H9 (cell line): ENCODE measurements around the gene DBR1. TPM values are rescaled to one million over a fixed set of nuclear protein-coding genes. Genes with fewer than 3 reads are reported as not detected.

Source experiments
- DNase-seq: peaks from one replicate; pipeline ENCODE4 v3.0.0-alpha.2; 2017
- H2AFZ ChIP-seq: one replicate; pipeline ENCODE4 v1.6.1; 2013; ENCODE audit warnings: mild to moderate bottlenecking, low read length, control low read depth, moderate library complexity
- H2AK5ac ChIP-seq: 2 replicates; pipeline ENCODE4 v1.6.1; 2013; ENCODE audit warnings: low read length, control low read depth, mixed read lengths; ENCODE audit not compliant: insufficient read length
- H2BK120ac ChIP-seq: one replicate; pipeline ENCODE4 v1.6.1; 2013; ENCODE audit warnings: low read depth, mild to moderate bottlenecking, low read length, control low read depth, inconsistent platforms; ENCODE audit not compliant: poor library complexity, severe bottlenecking
- H2BK12ac ChIP-seq: 2 replicates; pipeline ENCODE4 v1.6.1; 2013; ENCODE audit warnings: low read length, control low read depth, mixed read lengths, low read depth; ENCODE audit not compliant: insufficient read length
- H2BK15ac ChIP-seq: 2 replicates; pipeline ENCODE4 v1.6.1; 2013; ENCODE audit warnings: low read depth, low read length, control low read depth
- H2BK20ac ChIP-seq: one replicate; pipeline ENCODE4 v1.6.1; 2013; ENCODE audit warnings: low read depth, mild to moderate bottlenecking, low read length, control low read depth, inconsistent platforms; ENCODE audit not compliant: poor library complexity, severe bottlenecking
- H2BK5ac ChIP-seq: 2 replicates; pipeline ENCODE4 v1.6.1; 2013; ENCODE audit warnings: low read length, control low read depth, mixed read lengths; ENCODE audit not compliant: insufficient read length
- H3K14ac ChIP-seq: 2 replicates; pipeline ENCODE4 v1.6.1; 2013; ENCODE audit warnings: low read length, control low read depth; ENCODE audit not compliant: insufficient read depth
- H3K18ac ChIP-seq: 2 replicates; pipeline ENCODE4 v1.6.1; 2013; ENCODE audit warnings: low read depth, mild to moderate bottlenecking, mixed read lengths, low read length, control low read depth; ENCODE audit not compliant: insufficient read length
- H3K23ac ChIP-seq: 2 replicates; pipeline ENCODE4 v1.6.1; 2013; ENCODE audit warnings: low read length, control low read depth, mixed read lengths, low read depth; ENCODE audit not compliant: insufficient read length
- H3K23me2 ChIP-seq: 2 replicates; pipeline ENCODE4 v1.6.1; 2013; ENCODE audit warnings: low read depth, mild to moderate bottlenecking, mixed read lengths, low read length, control low read depth; ENCODE audit not compliant: insufficient read length, poor library complexity, severe bottlenecking
- H3K27ac ChIP-seq: 2 replicates; pipeline ENCODE4 v1.5.1; 2013; ENCODE audit warnings: low read length, control low read depth, mixed read lengths, low read depth; ENCODE audit not compliant: insufficient read length
- H3K27me3 ChIP-seq: 2 replicates; pipeline ENCODE4 v1.6.1; 2013; ENCODE audit warnings: low read length, control low read depth, inconsistent platforms; ENCODE audit not compliant: insufficient read depth
- H3K4ac ChIP-seq: 2 replicates; pipeline ENCODE4 v1.6.1; 2013; ENCODE audit warnings: low read depth, mild to moderate bottlenecking, control low read depth, inconsistent platforms, low read length, moderate library complexity
- H3K4me1 ChIP-seq: 2 replicates; pipeline ENCODE4 v1.6.1; 2013; ENCODE audit warnings: low read length, control low read depth, inconsistent platforms; ENCODE audit not compliant: insufficient read depth
- H3K4me2 ChIP-seq: 2 replicates; pipeline ENCODE4 v1.6.1; 2013; ENCODE audit warnings: low read length, control low read depth, mixed read lengths; ENCODE audit not compliant: insufficient read length, insufficient read depth
- H3K56ac ChIP-seq: 2 replicates; pipeline ENCODE4 v1.6.1; 2013; ENCODE audit warnings: low read depth, mild to moderate bottlenecking, mixed read lengths, low read length, control low read depth; ENCODE audit not compliant: insufficient read length
- H3K79me1 ChIP-seq: 2 replicates; pipeline ENCODE4 v1.6.1; 2013; ENCODE audit warnings: low read depth, mild to moderate bottlenecking, moderate library complexity, low read length, control low read depth, inconsistent platforms; ENCODE audit not compliant: insufficient read depth, poor library complexity, severe bottlenecking
- H3K79me2 ChIP-seq: 2 replicates; pipeline ENCODE4 v1.6.1; 2013; ENCODE audit warnings: low read length, control low read depth, inconsistent platforms; ENCODE audit not compliant: insufficient read depth
- H3K9ac ChIP-seq: 2 replicates; pipeline ENCODE4 v1.6.1; 2013; ENCODE audit warnings: low read length, control low read depth, mixed read lengths; ENCODE audit not compliant: insufficient read length; ENCODE audit errors: extremely low read depth
- H3K9me3 ChIP-seq: one replicate; pipeline ENCODE4 v1.6.1; 2013; ENCODE audit warnings: low read depth, low read length, inconsistent platforms; ENCODE audit not compliant: control insufficient read depth
- H3T11ph ChIP-seq: one replicate; pipeline ENCODE4 v1.6.1; 2013; ENCODE audit warnings: mild to moderate bottlenecking, low read length, control low read depth, inconsistent platforms
- H4K20me1 ChIP-seq: one replicate; pipeline ENCODE4 v1.6.1; 2013; ENCODE audit not compliant: control insufficient read depth, insufficient read length, insufficient read depth
- H4K5ac ChIP-seq: 2 replicates; pipeline ENCODE4 v1.6.1; 2013; ENCODE audit warnings: low read depth, mild to moderate bottlenecking, mixed read lengths, low read length, control low read depth; ENCODE audit not compliant: insufficient read length
- H4K8ac ChIP-seq: replicated peaks from 2 replicates; pipeline ENCODE4 v1.6.1; 2013; ENCODE audit warnings: low read length, control low read depth, mixed read lengths, low read depth; ENCODE audit not compliant: insufficient read length
- H4K91ac ChIP-seq: 2 replicates; pipeline ENCODE4 v1.6.1; 2013; ENCODE audit warnings: low read depth, mild to moderate bottlenecking, moderate library complexity, mixed read lengths, low read length, control low read depth; ENCODE audit not compliant: insufficient read length
- H3K27ac Mint-ChIP-seq, 3 experiments: 2 replicates in 2 of 3; 3 replicates in 1 of 3; pipeline ENCODE4 v1.8.0; 2020 to 2021; ENCODE audit warnings: mixed read lengths in 3 of 3, mild to moderate bottlenecking in 1 of 3, moderate library complexity in 1 of 3
- H3K27me3 Mint-ChIP-seq: 2 replicates; pipeline ENCODE4 v1.8.0; 2021; ENCODE audit warnings: low read depth, mild to moderate bottlenecking, moderate library complexity, mixed read lengths
- H3K36me3 Mint-ChIP-seq, 3 experiments: 2 replicates in 2 of 3; 3 replicates in 1 of 3; pipeline ENCODE4 v1.8.0; 2020 to 2021; ENCODE audit warnings: low read depth in 3 of 3, mixed read lengths in 3 of 3; ENCODE audit not compliant: insufficient read depth in 1 of 3
- H3K4me1 Mint-ChIP-seq, 2 experiments: 2 replicates each; pipeline ENCODE4 v1.8.0; 2020; ENCODE audit warnings: mixed read lengths in 2 of 2
- H3K4me3 Mint-ChIP-seq, 2 experiments: 2 replicates in 1 of 2; 3 replicates in 1 of 2; pipeline ENCODE4 v1.8.0; 2020 to 2021; ENCODE audit warnings: mild to moderate bottlenecking in 2 of 2, mixed read lengths in 2 of 2, moderate library complexity in 1 of 2
- H3K9me3 Mint-ChIP-seq, 2 experiments: 2 replicates in 1 of 2; 3 replicates in 1 of 2; pipeline ENCODE4 v1.8.0; 2020; ENCODE audit warnings: mild to moderate bottlenecking in 2 of 2, mixed read lengths in 2 of 2, moderate library complexity in 1 of 2
- CTCF ChIP-seq: fragments of 200-600 bp; sonication (generic); conservative IDR thresholded peaks from 3 replicates; pipeline ENCODE4 v1.8.0; 2021; ENCODE audit warnings: antibody characterized with exemption, mild to moderate bottlenecking
- WGBS: extraction: QIAGEN DNeasy Blood & Tissue Kit; methylation state at CpG from one replicate; pipeline ENCODE4 v1.1.7; 2013; ENCODE audit warnings: missing lambda C conversion rate, low lambda C conversion rate, mixed read lengths; ENCODE audit not compliant: insufficient read length; ENCODE audit errors: extremely low coverage; 5-methylcytosine and 5-hydroxymethylcytosine counted together
- total RNA-seq: library from RNA; stranded (reverse); gene quantifications from 2 replicates; pipeline ENCODE4 v1.2.1, GENCODE V29; 2021

The DBR1 gene
- total RNA-seq, 1 experiment from 2014 or later, result 21.6 TPM

- H3K14ac ChIP-seq, result no peak overlapping the region
- H3K9me3 ChIP-seq, result no peaks in the 10 kb centered on the region
- Mint-ChIP-seq H3K9me3 (no peaks in the 10 kb centered on the region), H3K4me1 (no peaks in the 10 kb centered on the region), H3K4me3 (no peak overlapping the region), H3K27ac (no peak overlapping the region), H3K36me3 (peaks cover 23 to 82% (median 54%) of the 10 kb centered on the region in 3 experiments), H3K27me3 (no peaks in the 10 kb centered on the region)
- no peak overlapping the region for H2BK12ac ChIP-seq
- no peak overlapping the region for H3K4me2 ChIP-seq
- no peak overlapping the region for H3K23ac ChIP-seq
- H3K27me3 ChIP-seq, result no peaks in the 10 kb centered on the region
- no CpG with 5 or more reads among the region's 2 CpGs for WGBS
- H4K5ac ChIP-seq, result no peak overlapping the region
- no peak for TF ChIP-seq CTCF
- H3K18ac ChIP-seq, result no peak overlapping the region
- H3K23me2 ChIP-seq, result no peaks in the 10 kb centered on the region
- H3K56ac ChIP-seq, result no peak overlapping the region
- no peak overlapping the region for H3T11ph ChIP-seq
- H2AK5ac ChIP-seq, result no peak overlapping the region
- no peak overlapping the region for H2BK120ac ChIP-seq
- H2AFZ ChIP-seq, result no peak overlapping the region
- H4K8ac ChIP-seq, result no peak overlapping the region
- no peaks in the 10 kb centered on the region for H4K20me1 ChIP-seq
- H2BK15ac ChIP-seq, result no peak overlapping the region
- no peak overlapping the region for H3K9ac ChIP-seq
- no peak overlapping the region for H2BK20ac ChIP-seq
- H3K27ac ChIP-seq, result no peak overlapping the region
- no peak for DNase-seq
- H4K91ac ChIP-seq, result no peak overlapping the region
- H3K4ac ChIP-seq, result no peak overlapping the region
- H3K4me1 ChIP-seq, result no peaks in the 10 kb centered on the region
- H3K79me1 ChIP-seq, result no peaks in the 10 kb centered on the region
- H2BK5ac ChIP-seq, result no peak overlapping the region
- H3K79me2 ChIP-seq, result no peaks in the 10 kb centered on the region
These were observed 9.7 kb downstream of the DBR1 start for GRCh38 chr3:138165061-138165460.
